GM19025 (cell line): ENCODE measurements around the gene CDH4.

ENCODE experiments used
- ATAC-seq: cut with Tn5 transposase; IDR thresholded peaks from one replicate; pipeline ENCODE4 v1.9.1; 2021; ENCODE audit warnings: mild to moderate bottlenecking, low read depth, moderate library complexity; ENCODE audit not compliant: unreplicated experiment

CDH4 gene

DNA sequence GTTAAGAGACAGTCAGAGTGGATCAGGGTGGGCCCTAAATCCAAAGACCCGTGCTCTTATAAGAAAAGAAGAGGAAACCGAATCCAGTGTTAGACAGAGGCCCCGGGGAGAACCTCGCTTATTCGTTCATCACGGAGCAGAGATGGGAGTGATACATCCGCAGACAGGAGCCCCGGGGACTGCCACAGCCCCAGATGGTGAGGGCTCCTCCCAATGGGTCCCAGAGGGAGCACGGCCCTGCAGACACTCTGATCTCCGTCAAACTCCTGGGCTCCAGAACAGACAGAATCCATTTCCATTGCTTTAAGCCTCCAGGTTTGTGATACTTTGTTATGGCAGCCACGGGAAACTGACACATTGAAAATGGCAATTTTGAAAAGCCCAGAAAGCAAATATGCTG, 47.0 kb downstream of the CDH4 start:
- ATAC-seq = no peak

DNA sequence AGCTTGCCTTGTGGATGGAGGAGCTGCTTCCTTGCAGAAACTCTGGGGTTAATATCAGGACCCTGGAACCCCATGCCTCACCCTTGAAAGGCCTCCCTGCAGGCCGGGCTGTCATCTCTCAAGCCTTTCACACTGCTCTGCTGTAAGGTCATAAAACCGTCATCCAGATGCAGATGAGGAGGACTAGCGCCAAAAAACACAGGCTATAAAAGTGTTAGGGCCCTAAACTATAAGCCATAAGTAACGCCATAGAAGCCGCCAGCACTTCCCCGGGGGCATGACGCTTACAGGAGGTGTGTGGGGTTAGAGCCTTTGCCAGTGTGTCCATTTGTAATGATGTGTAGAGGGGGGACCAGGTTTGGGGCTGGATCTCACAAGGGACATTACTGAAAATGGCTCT, 47.6 kb downstream of the CDH4 start:
- ATAC-seq = no peak

DNA sequence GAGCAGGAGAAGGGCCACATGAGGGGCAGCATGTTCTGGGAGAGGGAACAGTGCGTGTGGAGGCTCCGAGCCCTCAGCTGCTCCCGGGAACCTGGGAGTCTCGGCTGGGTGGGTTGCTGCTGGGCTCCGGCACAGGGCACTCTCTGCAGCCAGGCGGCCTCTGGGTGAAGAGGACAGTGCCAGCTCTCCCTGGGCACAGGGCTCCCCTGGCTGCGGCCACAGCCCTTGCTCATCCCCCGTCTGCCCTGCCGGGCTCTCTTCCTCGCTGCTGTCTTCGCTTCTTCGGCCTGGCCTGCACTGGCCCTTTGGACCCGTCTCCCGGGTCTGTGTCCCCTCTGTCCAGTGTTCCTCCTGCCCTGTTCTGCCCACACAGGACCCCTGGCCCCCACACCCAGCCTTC, 48.2 kb downstream of the CDH4 start:
- no peak for ATAC-seq

DNA sequence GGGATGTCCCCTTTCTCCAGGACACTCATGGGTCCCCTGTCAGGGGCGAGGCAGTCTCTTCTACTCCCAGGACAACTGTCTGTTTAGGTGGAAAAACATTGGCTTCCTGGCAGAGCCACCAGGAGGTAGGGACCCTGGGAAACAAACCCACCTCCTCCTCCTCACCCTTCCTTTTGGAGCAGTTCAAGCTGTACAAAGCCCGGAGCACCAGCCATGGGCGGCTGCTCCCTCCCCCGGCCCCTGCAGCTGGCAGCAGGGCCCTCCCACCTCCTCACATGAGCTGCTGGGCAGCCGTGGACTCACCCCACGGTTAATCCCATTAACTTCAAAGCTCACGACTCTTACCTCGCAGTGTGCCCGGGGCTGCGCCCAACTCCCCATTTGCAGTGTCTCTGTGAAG, 48.6 kb downstream of the CDH4 start:
- ATAC-seq = no peak

DNA sequence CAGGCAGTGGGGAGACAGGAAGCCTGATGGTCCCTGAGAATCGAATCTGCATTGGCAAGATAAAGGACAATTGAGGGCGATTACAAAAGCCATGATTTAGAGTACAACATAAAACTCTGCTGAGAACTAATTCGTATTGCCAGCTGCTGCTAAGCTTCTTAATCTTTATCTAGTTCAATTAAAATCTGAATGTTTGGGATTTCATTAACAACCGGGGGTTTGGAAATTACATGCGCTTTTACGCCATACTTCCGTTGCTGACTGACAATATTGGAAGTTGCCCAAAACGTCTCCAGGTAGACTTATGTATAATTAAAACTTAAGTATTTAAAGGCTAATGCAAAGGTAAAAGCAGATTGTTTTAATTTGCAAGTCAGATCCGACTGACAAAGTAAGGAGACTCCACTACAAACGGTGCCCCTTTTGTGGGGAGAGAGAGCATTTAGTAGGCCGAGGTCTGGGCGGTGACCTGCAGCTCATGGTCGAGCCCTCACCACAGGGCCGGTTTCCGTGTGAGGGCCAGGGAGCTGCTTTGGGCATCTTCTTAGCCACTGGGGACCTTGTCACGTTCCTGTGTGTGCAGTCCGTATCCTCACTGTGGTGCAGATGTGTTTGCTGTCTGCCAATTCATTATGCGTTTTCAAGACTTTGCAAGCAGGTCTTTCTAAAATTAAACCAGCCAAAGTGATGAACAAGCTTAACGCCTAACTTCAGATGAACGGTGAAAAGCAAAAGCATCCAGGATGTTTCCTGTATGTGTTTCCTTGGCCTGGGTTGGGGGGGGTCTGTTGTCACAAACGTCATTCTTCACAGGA, 49.9 kb downstream of the CDH4 start:
- no peak for ATAC-seq

DNA sequence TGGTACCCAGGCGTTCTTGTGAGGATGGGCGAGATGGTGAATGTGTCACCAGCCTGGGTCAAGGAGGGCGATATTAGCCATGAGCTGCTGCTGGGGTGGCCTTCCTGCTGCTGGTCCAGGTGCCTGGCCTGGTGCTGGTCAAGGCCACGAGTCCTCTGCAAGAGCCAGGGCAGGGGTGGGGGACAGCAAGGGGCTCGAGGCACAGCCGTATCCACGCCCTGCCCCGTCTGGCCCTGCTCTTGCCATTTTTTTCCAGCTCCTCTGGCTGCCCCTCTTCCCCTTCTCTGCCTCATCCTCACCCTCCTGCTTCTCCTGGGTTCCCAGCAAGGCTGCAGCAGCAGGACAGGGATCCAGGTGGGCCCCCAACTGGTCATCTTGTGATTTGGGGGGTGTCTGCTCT, 51.2 kb downstream of the CDH4 start:
- no peak for ATAC-seq

DNA sequence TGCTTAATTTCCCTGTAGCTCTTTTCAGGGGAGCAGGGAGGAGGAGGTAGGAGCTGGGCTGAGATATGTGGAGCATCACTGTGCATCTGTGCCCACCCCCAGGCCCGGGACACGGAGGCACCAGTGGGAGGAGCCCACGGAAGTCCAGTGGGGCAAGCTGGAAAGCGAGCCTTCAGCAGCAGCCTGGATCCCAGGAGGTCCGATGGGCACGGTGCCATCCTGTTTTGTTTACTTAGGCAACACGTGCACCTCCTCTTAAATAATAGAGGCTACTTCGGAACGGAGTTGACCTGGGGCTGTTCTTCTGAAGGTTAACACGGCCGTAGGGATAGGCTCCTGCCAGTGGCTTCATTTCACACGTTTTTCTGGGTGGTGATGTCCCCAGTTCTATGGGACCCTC, 51.6 kb downstream of the CDH4 start:
- no peak for ATAC-seq

DNA sequence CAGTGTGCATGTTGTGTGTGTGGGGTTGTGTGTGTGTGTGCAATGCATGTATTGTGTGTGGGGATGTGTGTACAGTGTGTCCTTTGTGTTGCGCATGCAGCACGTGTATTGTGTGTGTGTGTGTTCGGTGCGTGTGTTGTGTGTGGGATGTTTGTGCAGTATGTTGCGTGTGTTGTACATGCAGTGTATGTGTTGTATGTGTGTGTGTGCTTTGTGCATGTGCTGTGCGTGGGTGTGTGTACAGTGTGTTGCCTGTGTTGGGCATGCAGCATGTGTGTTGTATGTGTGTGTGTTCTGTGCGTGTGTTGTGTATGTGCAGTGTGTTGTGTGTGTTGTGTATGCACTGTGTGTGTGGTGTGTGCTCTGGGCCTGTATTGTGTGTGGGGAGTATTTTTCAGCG, 52.7 kb downstream of the CDH4 start:
- ATAC-seq = no peak

DNA sequence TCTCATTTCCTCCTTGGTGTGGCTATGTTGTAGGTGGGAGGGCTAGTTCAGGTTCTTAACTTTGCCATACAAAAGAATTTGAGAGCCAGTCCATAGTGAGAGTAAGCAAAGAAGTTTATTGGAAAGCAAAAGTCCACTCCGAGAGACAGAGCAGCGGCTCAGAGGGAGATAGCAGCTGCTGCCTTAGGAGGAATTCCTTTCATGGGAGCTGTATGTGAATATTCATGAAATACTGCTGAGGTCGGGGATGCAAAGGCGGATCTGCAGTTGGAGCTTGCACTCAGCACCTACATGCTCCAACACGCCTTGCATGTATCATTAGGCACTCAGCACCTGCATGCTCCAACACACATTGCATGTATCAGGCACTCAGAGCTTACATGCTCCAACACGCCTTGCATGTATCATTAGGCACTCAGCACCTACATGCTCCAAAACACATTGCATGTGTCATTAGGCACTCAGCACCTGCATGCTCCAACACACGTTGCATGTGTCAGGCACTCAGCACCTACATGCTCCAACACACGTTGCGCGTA, 54.9 kb downstream of the CDH4 start:
- no peak for ATAC-seq

DNA sequence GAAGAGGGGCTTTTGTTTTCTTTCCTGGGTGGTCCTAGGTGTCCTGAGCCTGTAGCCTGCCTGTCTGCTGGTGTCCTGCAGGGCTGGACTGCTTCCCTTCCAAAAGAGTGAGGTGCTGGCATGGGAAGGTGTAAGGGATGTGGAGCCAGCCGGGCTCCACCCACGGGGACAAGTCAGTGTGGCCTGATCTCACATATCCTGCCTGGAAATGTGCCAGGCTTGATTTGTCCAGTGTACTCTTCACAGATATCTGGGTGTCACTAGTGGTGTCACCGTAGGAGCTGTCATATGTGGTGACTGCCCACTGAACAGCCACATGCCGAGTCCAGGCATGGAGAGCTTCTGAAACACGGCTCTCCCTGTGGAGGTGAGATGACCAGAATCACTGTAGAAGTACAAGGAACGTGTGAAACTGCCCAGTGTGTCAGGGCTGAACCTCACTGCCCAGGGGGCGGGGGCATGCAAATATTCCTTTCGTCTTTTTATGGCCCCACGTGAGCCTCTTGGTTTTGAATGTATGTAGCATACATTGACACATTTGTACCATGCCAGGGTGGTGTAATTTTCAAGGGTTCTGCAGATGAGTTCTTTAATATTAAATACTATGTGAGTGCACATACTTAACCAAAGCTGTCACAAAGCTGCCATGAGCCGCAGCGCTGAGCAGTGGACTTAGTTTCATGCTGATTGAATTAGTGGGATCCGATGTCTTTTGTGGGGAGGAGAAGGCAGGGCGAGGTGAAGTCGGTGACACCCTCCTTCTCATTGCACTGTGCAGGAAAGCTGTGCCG, 55.8 kb downstream of the CDH4 start:
- ATAC-seq = no peak

DNA sequence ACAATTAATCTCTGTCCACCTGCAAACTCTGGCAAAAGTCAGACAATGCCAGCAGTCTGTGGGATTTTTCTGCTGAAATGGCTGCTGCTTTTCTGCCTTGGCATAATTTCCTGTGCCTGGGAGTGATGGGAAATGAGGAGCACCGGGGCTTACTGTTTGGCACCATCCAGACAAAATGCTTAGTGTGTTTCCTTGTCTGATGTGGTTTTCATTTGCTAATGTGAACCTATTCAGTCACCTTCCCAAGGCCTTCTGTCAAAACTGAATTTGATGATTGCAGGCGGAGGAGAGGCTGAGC, 56.4 kb downstream of the CDH4 start:
- ATAC-seq = no peak

DNA sequence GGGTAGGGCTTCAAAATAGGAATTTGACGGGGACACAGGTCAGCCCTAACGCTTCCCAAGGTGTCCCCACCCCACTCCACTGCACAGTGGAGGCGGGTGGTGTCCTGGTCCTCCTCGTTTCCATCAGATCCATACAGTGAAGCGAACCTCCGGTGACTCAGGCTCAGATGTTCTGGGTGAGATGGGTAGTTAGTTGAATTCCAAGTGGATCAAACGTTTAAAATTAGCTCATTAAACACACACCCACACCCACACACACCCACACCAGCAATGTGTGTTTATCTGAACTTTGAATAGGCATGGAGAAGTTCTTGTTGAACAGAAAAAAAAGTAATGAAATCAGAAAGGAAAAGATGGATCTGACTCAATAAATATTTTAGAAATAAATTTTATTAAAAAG, 58.9 kb downstream of the CDH4 start:
- ATAC-seq = no peak

DNA sequence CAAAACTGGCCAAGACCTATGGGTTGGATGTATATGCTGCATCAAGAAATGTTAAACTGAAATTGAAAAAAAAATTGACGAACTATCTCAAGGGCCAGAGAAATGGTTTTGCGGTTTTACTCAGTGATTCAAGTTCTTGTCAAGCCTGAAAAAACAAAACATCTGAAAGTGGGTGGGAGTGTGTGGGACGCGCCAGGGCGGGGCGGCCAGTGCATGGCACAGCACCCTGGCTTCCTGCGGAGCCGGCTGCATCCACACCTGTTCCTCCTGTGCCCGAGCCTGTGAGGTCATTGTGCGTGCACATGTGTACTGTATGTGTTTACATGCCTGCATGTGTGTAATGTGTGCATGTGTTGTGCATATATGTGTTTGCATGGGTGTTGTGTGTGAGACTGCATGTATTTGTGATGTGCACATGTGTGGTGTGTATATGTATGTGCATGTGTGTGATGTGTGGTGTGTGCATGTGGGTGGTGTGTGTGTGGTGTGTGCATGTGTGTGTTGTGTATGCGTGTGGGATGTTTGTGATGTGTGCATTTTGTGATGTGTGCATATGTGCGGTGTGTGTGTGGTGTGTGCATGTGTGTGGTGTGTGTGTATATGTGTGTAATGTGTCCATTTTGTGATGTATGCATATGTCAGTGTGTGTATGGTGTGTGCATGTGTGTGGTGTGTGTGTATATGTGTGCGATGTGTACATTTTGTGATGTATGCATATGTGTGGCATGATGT, 59.8 kb downstream of the CDH4 start:
- ATAC-seq = no peak

DNA sequence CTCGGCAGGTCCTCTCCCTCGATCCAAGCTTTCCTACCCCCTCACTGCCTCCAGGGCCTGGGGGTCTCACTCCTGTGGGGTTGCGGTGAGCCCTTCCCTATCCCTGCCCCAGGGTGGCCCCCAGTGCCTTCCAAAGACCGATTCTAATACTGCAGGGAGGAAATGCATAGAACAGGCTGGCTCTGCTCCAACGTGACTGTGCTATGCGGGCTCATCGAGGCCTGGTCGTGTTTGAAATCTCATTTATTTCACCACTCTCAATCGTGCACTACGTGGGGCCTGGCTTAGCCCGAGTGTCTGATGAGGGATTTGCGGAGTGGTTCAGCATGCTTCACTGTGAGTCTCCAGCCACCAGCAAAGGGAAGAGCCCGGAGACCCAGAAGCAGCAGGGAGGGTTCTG, 60.9 kb downstream of the CDH4 start:
- no peak for ATAC-seq

DNA sequence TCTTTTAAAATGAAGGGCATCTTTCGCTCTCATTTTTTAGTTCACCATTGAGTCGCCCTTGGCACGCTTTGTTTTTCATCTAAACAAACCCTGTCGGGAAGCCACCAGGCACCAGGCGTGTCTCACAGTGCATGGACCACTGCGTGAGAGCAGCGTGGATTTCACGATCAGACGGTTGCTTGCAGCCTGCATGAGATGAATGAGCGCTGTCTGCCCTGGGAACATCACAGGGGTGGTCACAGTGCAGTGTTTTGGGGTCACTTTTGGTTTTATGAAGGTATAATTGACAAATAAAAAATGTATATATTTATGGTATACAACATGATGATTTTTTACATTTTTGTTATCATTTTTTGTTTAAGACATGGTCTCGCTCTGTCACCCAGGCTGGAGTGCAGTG, 61.3 kb downstream of the CDH4 start:
- ATAC-seq = no peak

DNA sequence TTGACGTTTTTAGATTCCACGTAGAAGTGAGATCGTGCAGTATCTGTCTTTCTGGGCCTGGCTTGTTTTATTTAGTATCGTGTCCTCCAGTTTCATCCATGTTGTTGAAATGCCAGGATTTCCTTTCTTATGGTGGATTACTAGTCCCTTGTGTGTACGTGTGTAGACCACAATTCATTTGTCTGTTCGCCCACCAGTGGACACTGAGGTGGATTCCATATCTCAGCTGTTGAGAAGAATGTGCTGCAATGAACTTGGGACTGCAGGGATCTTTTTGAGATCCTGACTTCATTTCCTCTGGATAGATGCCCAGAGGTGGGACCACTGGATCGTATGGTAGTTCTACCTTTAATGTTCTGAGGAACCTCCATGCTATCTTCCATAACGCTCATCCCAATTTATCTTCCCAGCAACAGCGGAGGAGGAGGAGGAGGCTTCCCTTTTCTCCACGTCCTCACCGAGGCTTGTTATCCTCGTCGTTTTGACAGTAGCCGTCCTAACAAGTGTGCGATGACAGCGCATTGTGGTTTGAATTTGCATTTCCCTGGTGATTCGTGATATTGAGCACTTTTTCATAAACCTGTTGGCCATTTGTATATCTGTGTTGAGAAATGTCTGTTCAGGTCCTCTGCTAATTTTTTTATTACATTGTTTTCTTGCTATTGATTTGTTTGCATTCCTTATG, 62.4 kb downstream of the CDH4 start:
- no peak for ATAC-seq

DNA sequence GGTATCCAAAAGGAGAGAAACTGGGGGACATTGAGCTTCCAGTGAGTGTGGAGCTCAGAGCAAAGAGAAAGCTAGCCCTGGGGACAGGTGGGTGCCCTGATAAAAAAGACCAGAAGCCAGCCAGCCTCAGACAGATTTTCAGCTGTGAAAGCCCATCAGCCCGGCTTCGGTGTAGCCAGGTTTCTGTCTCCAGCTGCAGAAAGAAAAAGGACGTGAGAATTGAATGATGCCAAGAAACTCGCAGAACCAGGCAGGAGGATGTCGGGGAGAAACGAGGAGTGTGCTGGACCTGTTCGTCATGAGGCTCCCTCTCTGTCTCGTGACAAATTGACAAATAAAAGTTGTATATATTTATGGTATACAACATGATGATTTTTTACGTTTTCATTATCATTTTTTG, 63.3 kb downstream of the CDH4 start:
- ATAC-seq = no peak

DNA sequence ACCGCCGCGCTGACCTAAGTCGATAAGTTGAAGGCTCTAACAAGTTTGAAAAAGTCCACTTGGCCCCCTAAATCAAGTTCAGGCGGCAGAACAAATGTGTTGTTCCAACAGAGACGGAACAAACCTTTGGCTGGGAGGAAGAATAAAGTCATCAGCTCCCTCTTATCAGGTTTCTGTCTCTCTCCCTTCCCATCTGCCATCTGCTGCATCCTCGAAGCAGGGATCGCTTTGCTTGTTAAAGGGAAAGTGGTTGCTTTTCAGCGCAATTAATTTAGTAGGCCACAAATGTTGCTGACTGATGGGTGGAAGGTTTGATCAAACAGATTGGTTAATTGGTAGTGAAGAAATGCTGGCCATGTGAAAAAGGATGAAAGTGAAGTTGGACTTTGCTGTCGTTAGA, 64.3 kb downstream of the CDH4 start:
- ATAC-seq = no peak

DNA sequence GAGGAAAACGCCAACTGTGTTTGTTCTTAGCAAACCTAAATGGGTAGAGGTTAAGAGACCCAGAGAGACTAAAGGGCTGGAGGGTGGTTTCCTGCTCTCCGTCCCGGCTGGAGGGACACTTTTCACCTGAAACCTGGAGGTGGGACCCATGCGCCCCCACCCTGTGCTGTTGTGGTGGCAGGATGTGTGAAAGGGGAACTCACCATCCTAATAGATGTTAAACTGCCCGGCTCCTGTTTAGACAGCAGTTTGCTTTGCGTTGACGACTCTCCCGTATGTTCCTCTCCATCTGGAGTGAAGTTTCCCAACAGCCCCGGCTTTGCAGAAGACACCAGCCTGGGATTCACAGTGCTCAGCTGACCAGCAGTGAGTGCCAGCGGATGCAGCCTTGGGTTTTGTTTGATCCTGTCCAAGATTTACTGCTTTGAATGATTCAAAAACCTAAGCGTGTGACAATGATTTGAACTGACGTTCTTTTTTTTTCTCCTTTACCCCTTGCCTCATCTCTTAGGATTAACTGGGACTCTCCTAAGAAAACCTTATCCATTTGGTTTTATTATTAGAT, 66.0 kb downstream of the CDH4 start:
- ATAC-seq = no peak

DNA sequence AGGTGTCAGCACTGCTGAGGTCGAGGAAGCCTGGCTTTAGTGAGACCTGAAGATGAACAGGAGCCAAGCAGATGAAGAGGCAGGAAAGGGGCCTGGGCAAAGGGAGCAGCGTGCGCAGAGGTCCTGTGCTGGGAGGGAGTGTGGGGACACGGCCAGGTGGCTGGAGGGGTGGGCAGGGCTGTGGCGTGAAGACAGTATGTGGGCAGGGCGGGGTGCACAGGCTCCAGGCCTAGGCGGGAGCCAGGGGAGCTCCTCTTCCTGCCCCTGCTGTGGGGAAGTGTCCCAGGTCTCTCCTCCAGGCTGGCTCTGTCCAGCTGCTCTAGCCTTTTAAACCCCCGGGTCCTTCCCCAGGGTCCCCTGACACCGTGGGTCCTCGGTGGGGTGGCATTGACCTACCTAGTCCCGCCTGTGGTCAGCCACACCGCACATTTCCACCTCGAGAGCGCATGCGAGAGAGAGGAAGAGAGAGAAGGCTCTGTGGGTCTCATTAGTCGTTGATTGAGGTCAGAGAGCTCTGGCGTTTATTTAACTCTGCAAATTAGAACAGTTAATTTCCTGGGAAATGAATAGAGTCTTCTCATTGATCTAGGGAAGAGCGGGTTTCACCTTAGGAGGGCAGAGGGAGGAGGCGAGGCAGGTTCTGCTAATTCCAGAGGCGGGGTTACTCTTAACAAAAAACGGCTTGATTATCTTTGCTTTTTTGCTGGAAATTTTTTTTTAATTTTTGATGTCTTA, 68.8 kb downstream of the CDH4 start:
- no peak for ATAC-seq
